Measurements from ENCODE around the gene DCLRE1B.

Gene DCLRE1B

GRCh38 chr1:113937146-113937545 lies 32.0 kb downstream of the DCLRE1B start:
- in situ Hi-C loops (cut with MboI; ENCODE audit: low pct_unique_long_range_greater_than_20kb, low sequenced_read_pairs, unreplicated experiment) = loop anchor here (10.0 kb wide), 1 partner anchor 112 kb away; no protein-coding TSS in a partner anchor
- no peak for TF ChIP-seq CTCF (IDR thresholded peaks at IDR 0.05; ENCODE audit: extremely low read depth, insufficient read depth, missing control alignments)
- DNase-seq (ENCODE audit: low spot score) = no peak

GRCh38 chr1:113938192-113938591 lies 33.1 kb downstream of the DCLRE1B start:
- no peak for TF ChIP-seq CTCF (IDR thresholded peaks at IDR 0.05; ENCODE audit: extremely low read depth, insufficient read depth, missing control alignments)
- DNase-seq (ENCODE audit: low spot score) = no peak

GRCh38 chr1:113940365-113941244 lies 35.5 kb downstream of the DCLRE1B start:
- TF ChIP-seq CTCF (IDR thresholded peaks at IDR 0.05; ENCODE audit: extremely low read depth, insufficient read depth, missing control alignments) = no peak
- in situ Hi-C loops (cut with MboI; ENCODE audit: low pct_unique_long_range_greater_than_20kb, low sequenced_read_pairs, unreplicated experiment) = no loop called here
- DNase-seq (ENCODE audit: low spot score) = no peak

More at GRCh38 chr1:113938192-113938591, 33.1 kb downstream of the DCLRE1B start:
- in situ Hi-C loops (cut with MboI; ENCODE audit: low pct_unique_long_range_greater_than_20kb, low sequenced_read_pairs, unreplicated experiment) = loop anchor here (10.0 kb wide), 1 partner anchor 113 kb away; no protein-coding TSS in a partner anchor

GRCh38 chr1:113941245-113941559 lies 36.1 kb downstream of the DCLRE1B start:
- DNase-seq (ENCODE audit: low spot score) = no peak
- in situ Hi-C loops (cut with MboI; ENCODE audit: low pct_unique_long_range_greater_than_20kb, low sequenced_read_pairs, unreplicated experiment) = no loop called here
- TF ChIP-seq CTCF (IDR thresholded peaks at IDR 0.05; ENCODE audit: extremely low read depth, insufficient read depth, missing control alignments) = no peak

- in situ Hi-C loops (cut with MboI; ENCODE audit: low pct_unique_long_range_greater_than_20kb, low sequenced_read_pairs, unreplicated experiment) = no loop called here
- DNase-seq (ENCODE audit: low spot score) = no peak
- TF ChIP-seq CTCF (IDR thresholded peaks at IDR 0.05; ENCODE audit: extremely low read depth, insufficient read depth, missing control alignments) = no peak
Observed at GRCh38 chr1:113942527-113942926, 37.4 kb downstream of the DCLRE1B start.

GRCh38 chr1:113943028-113943811 lies 38.1 kb downstream of the DCLRE1B start:
- TF ChIP-seq CTCF (IDR thresholded peaks at IDR 0.05; ENCODE audit: extremely low read depth, insufficient read depth, missing control alignments) = no peak
- in situ Hi-C loops (cut with MboI; ENCODE audit: low pct_unique_long_range_greater_than_20kb, low sequenced_read_pairs, unreplicated experiment) = no loop called here
- no peak for DNase-seq (ENCODE audit: low spot score)

Data from GM13977 (cell line).